Hepatocyte (in vitro differentiated cells): ENCODE results near the gene SORL1. TPM values are rescaled to one million over a fixed set of nuclear protein-coding genes. Genes with fewer than 3 reads are reported as not detected.
A peak's percentile ranks its signal among the peaks of the same experiment; 100 is the strongest.

ENCODE experiments used
- DNase-seq: peaks from one replicate; pipeline ENCODE4 v3.0.0-alpha.2; 2016; ENCODE audit warnings: low spot score
- H2AFZ ChIP-seq: fragments of 200-600 bp; sonication (generic); 2 replicates; pipeline ENCODE4 v1.6.0; 2016; ENCODE audit warnings: antibody characterized with exemption, mild to moderate bottlenecking
- H3K27ac ChIP-seq: fragments of 200-600 bp; sonication (generic); 2 replicates; pipeline ENCODE4 v1.5.1; 2016; ENCODE audit warnings: mild to moderate bottlenecking
- H3K27me3 ChIP-seq: fragments of 200-600 bp; sonication (generic); 2 replicates; pipeline ENCODE4 v1.6.1; 2016
- H3K36me3 ChIP-seq: fragments of 200-600 bp; sonication (generic); replicated peaks from 2 replicates; pipeline ENCODE4 v1.5.1; 2016; ENCODE audit warnings: low read depth; ENCODE audit not compliant: insufficient read depth
- H3K4me1 ChIP-seq: fragments of 200-600 bp; sonication (generic); 2 replicates; pipeline ENCODE4 v1.5.1; 2016; ENCODE audit warnings: mild to moderate bottlenecking, moderate library complexity; ENCODE audit not compliant: insufficient read depth
- H3K4me2 ChIP-seq: fragments of 200-600 bp; sonication (generic); 2 replicates; pipeline ENCODE4 v1.6.0; 2016
- H3K4me3 ChIP-seq: fragments of 200-600 bp; sonication (generic); 2 replicates; pipeline ENCODE4 v1.5.1; 2016; ENCODE audit warnings: mild to moderate bottlenecking
- H3K79me2 ChIP-seq: fragments of 200-600 bp; sonication (generic); 2 replicates; pipeline ENCODE4 v1.6.0; 2017; ENCODE audit warnings: mild to moderate bottlenecking
- H3K9me2 ChIP-seq: fragments of 200-600 bp; sonication (generic); replicated peaks from 2 replicates; pipeline ENCODE4 v1.6.0; 2017; ENCODE audit warnings: mild to moderate bottlenecking; ENCODE audit not compliant: insufficient read depth
- H3K9me3 ChIP-seq: fragments of 200-600 bp; sonication (generic); 2 replicates; pipeline ENCODE4 v1.5.1; 2016; ENCODE audit warnings: low read depth, mild to moderate bottlenecking
- H4K20me1 ChIP-seq: fragments of 200-600 bp; sonication (generic); 2 replicates; pipeline ENCODE4 v1.6.0; 2016; ENCODE audit warnings: mild to moderate bottlenecking; ENCODE audit not compliant: insufficient read depth, poor library complexity, severe bottlenecking
- EZH2 ChIP-seq: fragments of 200-600 bp; sonication (generic); IDR thresholded peaks from 2 replicates; pipeline ENCODE4 v1.6.1; 2016; ENCODE audit warnings: antibody characterized with exemption, mild to moderate bottlenecking, borderline replicate concordance
- EZH2phosphoT487 ChIP-seq: fragments of 200-600 bp; sonication (generic); IDR thresholded peaks from one replicate; pipeline ENCODE4 v1.6.1; 2018; ENCODE audit warnings: antibody characterized with exemption, mild to moderate bottlenecking, low read depth, moderate library complexity; ENCODE audit not compliant: unreplicated experiment, severe bottlenecking
- WGBS: methylation state at CpG from one replicate; pipeline ENCODE4 v1.1.6; 2016; ENCODE audit warnings: low lambda C conversion rate; ENCODE audit errors: missing lambda C conversion rate; 5-methylcytosine and 5-hydroxymethylcytosine counted together
- polyA plus RNA-seq: library from polyadenylated mRNA; unstranded; fragments of >200 nt; fragmentation: Nextera tagmentation; extraction: Ambion mirVana; gene quantifications from 2 replicates; pipeline ENCODE4 v1.2.1, GENCODE V29; 2016
- total RNA-seq: library from RNA; depleted of rRNA; stranded (reverse); fragments of >200 nt; gene quantifications from 2 replicates; pipeline ENCODE4 v1.2.3, GENCODE V29; 2014
- TF ChIP-seq, protein P1 (sequence below): fragments of 200-600 bp; sonication (generic); IDR thresholded peaks from 2 replicates; pipeline ENCODE4 v1.5.1; 2016; ENCODE audit warnings: antibody characterized with exemption, mild to moderate bottlenecking; ENCODE audit not compliant: poor library complexity

Gene SORL1
- total and polyA plus RNA-seq, 2 experiments from 2014 or later: 13.5 to 26.5 TPM

DNA sequence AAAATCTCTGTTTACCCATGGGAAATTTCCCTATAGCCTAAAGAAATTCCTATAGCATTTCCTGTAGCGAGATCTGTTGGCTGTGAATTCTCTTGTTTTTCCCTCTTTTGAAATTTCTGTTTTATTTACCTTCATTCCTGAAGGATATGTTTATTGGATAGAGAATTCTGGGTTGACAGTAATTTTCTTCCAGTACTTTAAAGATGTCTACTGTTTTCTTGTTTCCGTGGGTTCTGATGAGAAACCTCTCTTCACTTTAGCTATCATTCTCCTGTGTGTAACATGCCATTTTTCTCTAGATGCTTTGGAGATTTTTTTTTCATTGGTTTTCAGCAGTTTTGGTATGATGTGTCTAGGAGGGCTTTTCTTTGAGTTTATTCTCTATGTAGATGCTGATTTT is 78.1 kb downstream of the SORL1 start:
- no peaks in the 10 kb centered on the region for H3K79me2 ChIP-seq
- no peaks in the 10 kb centered on the region for H3K27me3 ChIP-seq
- no peaks in the 10 kb centered on the region for H4K20me1 ChIP-seq
- no peaks in the 10 kb centered on the region for H3K9me2 ChIP-seq
- H2AFZ ChIP-seq: no peak overlapping the region
- TF ChIP-seq EZH2phosphoT487 (no peak), EZH2 (no peak)
- TF ChIP-seq, protein P1, sequence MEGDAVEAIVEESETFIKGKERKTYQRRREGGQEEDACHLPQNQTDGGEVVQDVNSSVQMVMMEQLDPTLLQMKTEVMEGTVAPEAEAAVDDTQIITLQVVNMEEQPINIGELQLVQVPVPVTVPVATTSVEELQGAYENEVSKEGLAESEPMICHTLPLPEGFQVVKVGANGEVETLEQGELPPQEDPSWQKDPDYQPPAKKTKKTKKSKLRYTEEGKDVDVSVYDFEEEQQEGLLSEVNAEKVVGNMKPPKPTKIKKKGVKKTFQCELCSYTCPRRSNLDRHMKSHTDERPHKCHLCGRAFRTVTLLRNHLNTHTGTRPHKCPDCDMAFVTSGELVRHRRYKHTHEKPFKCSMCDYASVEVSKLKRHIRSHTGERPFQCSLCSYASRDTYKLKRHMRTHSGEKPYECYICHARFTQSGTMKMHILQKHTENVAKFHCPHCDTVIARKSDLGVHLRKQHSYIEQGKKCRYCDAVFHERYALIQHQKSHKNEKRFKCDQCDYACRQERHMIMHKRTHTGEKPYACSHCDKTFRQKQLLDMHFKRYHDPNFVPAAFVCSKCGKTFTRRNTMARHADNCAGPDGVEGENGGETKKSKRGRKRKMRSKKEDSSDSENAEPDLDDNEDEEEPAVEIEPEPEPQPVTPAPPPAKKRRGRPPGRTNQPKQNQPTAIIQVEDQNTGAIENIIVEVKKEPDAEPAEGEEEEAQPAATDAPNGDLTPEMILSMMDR: no peak
- peaks cover 15% of the 10 kb centered on the region for H3K9me3 ChIP-seq
- no peak for DNase-seq
- no peak overlapping the region for H3K4me3 ChIP-seq
- no peak overlapping the region for H3K27ac ChIP-seq
- WGBS: 95% methylated on average over 2 of the region's 2 CpGs
- H3K4me1 ChIP-seq: no peaks in the 10 kb centered on the region
- H3K4me2 ChIP-seq: no peak overlapping the region
- no peaks in the 10 kb centered on the region for H3K36me3 ChIP-seq

GRCh38 chr11:121533601-121534000 is 81.5 kb downstream of the SORL1 start:
- WGBS: 74% methylated on average over 3 of the region's 3 CpGs
- Histone ChIP-seq H3K9me2 (no peaks in the 10 kb centered on the region), H3K4me3 (no peak overlapping the region), H3K27me3 (no peaks in the 10 kb centered on the region), H3K27ac (no peak overlapping the region), H3K36me3 (no peaks in the 10 kb centered on the region), H3K4me1 (no peaks in the 10 kb centered on the region), H2AFZ (no peak overlapping the region), H3K4me2 (no peak overlapping the region), H3K9me3 (peaks cover 10% of the 10 kb centered on the region), H3K79me2 (no peaks in the 10 kb centered on the region), H4K20me1 (no peaks in the 10 kb centered on the region)
- DNase-seq: no peak
- TF ChIP-seq, protein P1: no peak
- TF ChIP-seq EZH2 (no peak), EZH2phosphoT487 (no peak)

- H3K27me3 ChIP-seq: no peaks in the 10 kb centered on the region
- H3K36me3 ChIP-seq: no peaks in the 10 kb centered on the region
- no peak for DNase-seq
- H3K4me2 ChIP-seq: no peak overlapping the region
- no peaks in the 10 kb centered on the region for H3K9me2 ChIP-seq
- H3K4me1 ChIP-seq: no peaks in the 10 kb centered on the region
- TF ChIP-seq, protein P1: peak; percentile 16
- no peak for TF ChIP-seq EZH2phosphoT487
- H3K27ac ChIP-seq: no peak overlapping the region
- H3K4me3 ChIP-seq: no peak overlapping the region
- H4K20me1 ChIP-seq: no peaks in the 10 kb centered on the region
- no peaks in the 10 kb centered on the region for H3K79me2 ChIP-seq
- peaks cover 10% of the 10 kb centered on the region for H3K9me3 ChIP-seq
- H2AFZ ChIP-seq: no peak overlapping the region
- WGBS: 87% methylated on average over 12 of the region's 12 CpGs
Measured at GRCh38 chr11:121534131-121535093, 82.3 kb downstream of the SORL1 start.
